Measurements from ENCODE around the gene SLFNL1. TPM values are rescaled to one million over a fixed set of nuclear protein-coding genes. Genes with fewer than 3 reads are reported as not detected.

Gene SLFNL1
- total RNA-seq, 3 donors from 2014 or later = 0.16 to 0.66 (median 0.29) TPM

DNA sequence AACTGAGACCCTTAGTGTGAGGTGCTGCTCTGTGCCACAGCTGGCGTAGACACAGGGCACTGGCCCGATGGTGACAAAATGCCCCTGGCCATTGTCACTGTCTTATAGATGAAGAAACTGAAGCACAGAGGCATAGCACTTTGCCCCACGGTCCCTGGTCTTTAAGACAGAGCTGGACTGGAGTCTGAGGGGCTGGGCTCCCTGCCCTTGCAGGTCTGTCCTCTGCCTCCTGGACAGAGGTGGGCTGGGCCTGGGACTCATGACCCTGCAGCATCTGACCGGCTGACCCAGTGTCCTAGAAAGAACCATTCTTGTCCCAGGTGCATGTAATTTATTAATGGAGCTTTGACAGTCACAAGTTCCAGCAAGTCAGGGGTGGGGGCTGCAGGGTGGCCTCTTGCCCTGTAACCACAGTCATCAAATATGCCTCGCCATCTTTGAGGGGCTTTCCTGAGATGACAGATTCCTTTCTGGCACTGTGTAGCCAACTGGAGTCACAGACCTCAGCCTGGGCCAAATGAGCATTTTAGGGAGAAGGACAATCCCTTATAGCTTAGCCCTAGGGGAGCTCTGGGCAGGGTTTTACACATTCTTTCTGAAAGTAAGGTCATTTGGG lies 6.1 kb downstream of the SLFNL1 start:
- Histone ChIP-seq H3K9me3 (no peaks in the 10 kb centered on the region), H3K4me1 (no peaks in the 10 kb centered on the region), H3K27me3 (no peaks in the 10 kb centered on the region), H3K4me3 (no peak overlapping the region), H3K36me3 (no peaks in the 10 kb centered on the region), H3K27ac (no peak overlapping the region)
- DNase-seq (ENCODE audit: low spot score in 2 of 2) = no peak
- intact Hi-C loops (cut with DNase I; ENCODE audit: low total_unique reads) = no loop called here
- TF ChIP-seq POLR2A (IDR thresholded peaks at IDR 0.05) (no peak), POLR2AphosphoS5 (IDR thresholded peaks at IDR 0.05) (no peak)
- TF ChIP-seq, protein P1, sequence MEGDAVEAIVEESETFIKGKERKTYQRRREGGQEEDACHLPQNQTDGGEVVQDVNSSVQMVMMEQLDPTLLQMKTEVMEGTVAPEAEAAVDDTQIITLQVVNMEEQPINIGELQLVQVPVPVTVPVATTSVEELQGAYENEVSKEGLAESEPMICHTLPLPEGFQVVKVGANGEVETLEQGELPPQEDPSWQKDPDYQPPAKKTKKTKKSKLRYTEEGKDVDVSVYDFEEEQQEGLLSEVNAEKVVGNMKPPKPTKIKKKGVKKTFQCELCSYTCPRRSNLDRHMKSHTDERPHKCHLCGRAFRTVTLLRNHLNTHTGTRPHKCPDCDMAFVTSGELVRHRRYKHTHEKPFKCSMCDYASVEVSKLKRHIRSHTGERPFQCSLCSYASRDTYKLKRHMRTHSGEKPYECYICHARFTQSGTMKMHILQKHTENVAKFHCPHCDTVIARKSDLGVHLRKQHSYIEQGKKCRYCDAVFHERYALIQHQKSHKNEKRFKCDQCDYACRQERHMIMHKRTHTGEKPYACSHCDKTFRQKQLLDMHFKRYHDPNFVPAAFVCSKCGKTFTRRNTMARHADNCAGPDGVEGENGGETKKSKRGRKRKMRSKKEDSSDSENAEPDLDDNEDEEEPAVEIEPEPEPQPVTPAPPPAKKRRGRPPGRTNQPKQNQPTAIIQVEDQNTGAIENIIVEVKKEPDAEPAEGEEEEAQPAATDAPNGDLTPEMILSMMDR (IDR thresholded peaks at IDR 0.05) = no peak

DNA sequence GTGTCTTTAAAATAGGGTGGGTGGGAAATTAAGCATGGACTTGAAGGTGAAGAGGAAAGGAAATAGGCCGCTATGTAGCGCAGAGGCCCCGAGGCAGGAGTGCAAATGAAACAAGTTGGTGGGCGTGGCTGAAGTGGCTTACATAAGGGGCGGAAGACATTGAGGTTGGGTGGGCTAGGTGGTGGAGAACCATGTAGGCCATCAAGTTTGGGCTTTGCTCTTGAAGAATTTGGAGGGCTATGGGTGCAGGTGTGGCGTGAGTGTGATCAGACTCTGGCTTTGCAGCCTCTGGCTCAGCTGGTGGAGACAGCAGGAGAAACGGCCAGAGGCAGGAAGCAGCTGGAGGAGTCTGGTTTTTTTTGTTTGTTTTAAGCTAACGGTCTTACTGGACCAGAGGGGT lies 6.7 kb downstream of the SLFNL1 start:
- DNase-seq (ENCODE audit: low spot score in 2 of 2) = no peak
- Histone ChIP-seq H3K36me3 (no peaks in the 10 kb centered on the region), H3K4me1 (no peaks in the 10 kb centered on the region), H3K27me3 (no peaks in the 10 kb centered on the region), H3K27ac (no peak overlapping the region), H3K4me3 (no peak overlapping the region), H3K9me3 (no peaks in the 10 kb centered on the region)
- no peak for TF ChIP-seq POLR2AphosphoS5 (IDR thresholded peaks at IDR 0.05)
- no peak for TF ChIP-seq POLR2A (IDR thresholded peaks at IDR 0.05)
- TF ChIP-seq, protein P1 (IDR thresholded peaks at IDR 0.05) = no peak
- intact Hi-C loops (cut with DNase I; ENCODE audit: low total_unique reads) = no loop called here

DNA sequence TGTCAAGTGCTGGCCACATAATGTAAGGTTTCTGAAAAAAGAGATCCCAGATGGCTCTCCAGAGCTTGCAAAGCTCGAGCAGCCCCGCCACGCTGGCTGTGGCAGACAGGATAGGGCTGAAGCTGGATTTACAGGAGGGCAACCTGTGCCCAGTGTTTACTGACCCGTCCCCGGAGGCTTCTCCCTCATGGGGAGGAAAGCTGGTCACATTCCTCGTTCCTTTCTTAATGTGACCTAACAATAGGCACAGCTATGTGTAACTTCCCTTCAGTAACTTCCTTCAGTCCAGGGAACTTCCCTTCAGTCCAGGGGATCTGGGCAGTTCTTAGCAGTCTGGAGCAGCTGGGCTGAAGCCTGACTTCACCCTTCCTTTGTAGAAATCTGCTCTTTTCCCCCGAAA lies 7.7 kb downstream of the SLFNL1 start:
- H3K9me3 ChIP-seq = no peaks in the 10 kb centered on the region
- no peak overlapping the region for H3K27ac ChIP-seq
- intact Hi-C loops (cut with DNase I; ENCODE audit: low total_unique reads) = no loop called here
- no peak overlapping the region for H3K4me3 ChIP-seq
- TF ChIP-seq POLR2A (IDR thresholded peaks at IDR 0.05) = no peak
- TF ChIP-seq, protein P1 (IDR thresholded peaks at IDR 0.05) = no peak
- no peak for TF ChIP-seq POLR2AphosphoS5 (IDR thresholded peaks at IDR 0.05)
- DNase-seq (ENCODE audit: low spot score in 2 of 2) = no peak
- no peaks in the 10 kb centered on the region for H3K4me1 ChIP-seq
- H3K27me3 ChIP-seq = no peaks in the 10 kb centered on the region
- H3K36me3 ChIP-seq = no peaks in the 10 kb centered on the region

DNA sequence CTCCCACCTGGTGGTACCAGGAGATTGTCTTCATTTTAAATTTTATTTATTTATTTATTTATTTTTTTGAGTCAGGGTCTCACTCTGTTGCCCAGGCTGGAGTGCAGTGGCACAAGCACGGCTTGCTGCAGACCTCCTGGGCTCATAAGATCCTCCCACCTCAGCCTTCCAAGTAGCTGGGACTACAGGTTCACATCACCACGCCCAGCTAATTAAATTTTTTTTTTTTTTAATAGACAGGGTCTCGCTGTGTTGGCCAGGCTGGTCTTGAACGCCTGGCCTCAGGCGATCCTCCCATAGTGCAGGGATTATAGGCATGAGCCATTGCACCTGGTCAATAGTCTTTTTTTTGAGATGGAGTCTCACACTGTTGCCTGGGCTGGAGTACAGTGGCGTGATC lies 8.5 kb downstream of the SLFNL1 start:
- H3K27me3 ChIP-seq = no peaks in the 10 kb centered on the region
- TF ChIP-seq, protein P1 (IDR thresholded peaks at IDR 0.05) = no peak
- TF ChIP-seq POLR2AphosphoS5 (IDR thresholded peaks at IDR 0.05) (no peak), POLR2A (IDR thresholded peaks at IDR 0.05) (no peak)
- intact Hi-C loops (cut with DNase I; ENCODE audit: low total_unique reads) = no loop called here
- H3K36me3 ChIP-seq = no peaks in the 10 kb centered on the region
- no peaks in the 10 kb centered on the region for H3K9me3 ChIP-seq
- H3K4me3 ChIP-seq = no peak overlapping the region
- no peaks in the 10 kb centered on the region for H3K4me1 ChIP-seq
- DNase-seq (ENCODE audit: low spot score in 2 of 2) = no peak
- H3K27ac ChIP-seq = no peak overlapping the region

DNA sequence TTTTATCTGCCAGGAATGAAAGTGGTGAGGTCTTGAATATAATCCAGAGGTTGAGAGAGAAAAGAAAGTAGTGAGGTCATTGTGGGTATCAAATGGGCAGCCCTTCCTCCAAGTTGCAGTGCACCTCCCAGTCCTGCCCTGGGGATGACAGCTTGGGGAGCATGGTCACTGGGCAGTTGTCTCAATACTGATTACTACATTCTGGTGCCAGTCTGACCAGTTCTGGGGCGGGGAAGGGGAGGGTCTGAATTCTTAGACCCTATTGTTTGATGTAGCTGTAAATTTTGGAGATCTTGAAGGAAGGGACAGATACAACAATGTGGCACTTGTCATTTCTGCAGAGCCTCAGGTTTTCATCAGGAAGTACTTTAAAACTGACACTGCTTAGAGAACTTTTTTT lies 11.2 kb downstream of the SLFNL1 start:
- intact Hi-C loops (cut with DNase I; ENCODE audit: low total_unique reads) = no loop called here

More for the DNA sequence above, 11.2 kb downstream of the SLFNL1 start:
- Histone ChIP-seq H3K27me3 (no peaks in the 10 kb centered on the region), H3K4me1 (no peaks in the 10 kb centered on the region), H3K36me3 (no peaks in the 10 kb centered on the region), H3K27ac (no peak overlapping the region), H3K9me3 (no peaks in the 10 kb centered on the region), H3K4me3 (no peak overlapping the region)
- no peak for DNase-seq (ENCODE audit: low spot score in 2 of 2)
- TF ChIP-seq, protein P1 (IDR thresholded peaks at IDR 0.05) = no peak
- TF ChIP-seq POLR2AphosphoS5 (IDR thresholded peaks at IDR 0.05) = no peak
- no peak for TF ChIP-seq POLR2A (IDR thresholded peaks at IDR 0.05)
